Suppressor macrophage (primary cell): ENCODE measurements around the gene CSRNP3.

Experiments
- DNase-seq, 4 experiments: peaks; one replicate each; pipeline ENCODE4 v3.0.0-alpha.2; 2020 to 2022

Gene CSRNP3

GRCh38 chr2:165472922-165473321, 3.4 kb downstream of the CSRNP3 start:
- no peak for DNase-seq

- no peak for DNase-seq
Measured at GRCh38 chr2:165474619-165475276, 5.2 kb downstream of the CSRNP3 start.

- DNase-seq, result no peak
Measured at GRCh38 chr2:165475277-165476004, 5.9 kb downstream of the CSRNP3 start.

- no peak for DNase-seq
Measured at GRCh38 chr2:165479856-165480255, 10.4 kb downstream of the CSRNP3 start.

- no peak for DNase-seq
Measured at GRCh38 chr2:165494573-165494972, 25.1 kb downstream of the CSRNP3 start.

GRCh38 chr2:165497659-165498317, 28.3 kb downstream of the CSRNP3 start:
- no peak for DNase-seq

DNA sequence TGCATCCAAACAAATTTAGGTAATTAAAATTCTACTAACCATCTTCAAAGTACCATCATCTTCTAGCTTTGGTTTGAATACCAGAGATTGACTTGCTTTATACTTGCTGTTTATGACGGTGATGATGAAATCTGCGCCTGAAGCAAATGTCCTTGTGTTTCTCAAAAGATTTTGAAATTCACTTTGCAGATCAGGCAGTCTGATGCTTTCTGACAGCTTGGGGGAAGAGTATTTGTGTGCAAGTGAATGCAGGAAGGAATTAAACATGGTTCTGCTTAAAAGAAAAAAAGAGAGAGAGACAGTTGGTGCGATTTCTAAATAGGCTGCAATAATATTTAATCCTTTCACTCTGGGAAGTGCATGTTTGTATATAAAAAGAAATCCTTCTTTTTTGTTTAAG, 29.6 kb downstream of the CSRNP3 start:
- no peak for DNase-seq

DNA sequence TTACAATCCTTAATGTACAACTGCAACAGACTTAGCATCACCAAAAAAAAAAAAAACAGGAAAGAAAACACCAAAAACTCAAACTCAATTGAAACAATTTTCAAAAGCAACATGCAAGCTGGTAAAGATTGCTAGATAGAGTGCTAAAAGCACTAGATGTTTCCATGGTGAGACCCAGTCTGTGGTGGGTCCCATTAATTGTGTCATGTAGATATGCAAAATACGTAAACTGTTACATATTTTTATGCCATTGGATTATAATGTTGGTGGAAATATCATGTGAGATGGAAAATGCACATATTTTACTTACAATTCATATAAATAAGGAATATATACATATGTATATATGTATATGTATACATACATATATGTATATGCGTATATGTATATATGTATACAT, 30.5 kb downstream of the CSRNP3 start:
- no peak for DNase-seq

GRCh38 chr2:165500816-165501215, 31.3 kb downstream of the CSRNP3 start:
- no peak for DNase-seq

- no peak for DNase-seq
Measured at GRCh38 chr2:165505514-165505913, 36.0 kb downstream of the CSRNP3 start.

- no peak for DNase-seq
Measured at GRCh38 chr2:165508927-165509326, 39.4 kb downstream of the CSRNP3 start.

DNA sequence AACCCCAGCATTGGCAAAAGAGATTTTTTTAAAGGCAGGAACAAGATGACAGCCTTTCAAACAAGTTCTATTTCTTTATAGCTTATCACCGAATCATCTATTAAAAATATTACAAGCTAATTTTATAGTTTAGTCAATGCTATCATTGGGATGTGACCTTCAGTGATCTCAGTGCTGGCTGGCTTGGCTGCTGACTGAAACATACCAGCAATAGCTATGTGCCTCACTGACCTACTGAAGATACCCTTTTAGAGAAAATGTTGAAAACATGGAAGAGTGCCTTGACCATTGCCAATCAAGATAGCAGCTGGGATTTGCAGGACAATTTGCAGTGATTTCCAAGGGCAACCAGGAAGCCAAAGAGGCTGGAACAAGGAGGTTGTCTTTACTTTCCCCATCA, 44.0 kb downstream of the CSRNP3 start:
- no peak for DNase-seq

GRCh38 chr2:165518611-165519010, 49.1 kb downstream of the CSRNP3 start:
- no peak for DNase-seq

DNA sequence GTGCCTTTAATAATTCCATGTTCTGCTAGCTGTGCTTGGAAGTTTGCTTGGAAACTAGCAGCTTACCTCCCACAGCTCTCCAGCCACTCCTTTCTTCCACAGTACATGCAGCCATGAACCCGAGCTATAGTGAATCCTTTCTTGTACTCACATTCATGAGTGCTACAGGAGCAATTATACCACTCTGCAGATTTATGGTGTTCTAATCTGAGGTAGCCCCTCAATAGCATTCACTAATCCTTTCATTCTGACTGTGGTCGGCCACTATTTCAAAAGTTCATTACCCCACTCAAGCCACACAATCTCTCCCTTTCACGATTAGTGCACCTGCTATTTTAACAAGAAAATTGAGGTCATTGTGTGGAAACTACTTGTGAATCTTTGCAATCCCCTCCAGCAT, 53.2 kb downstream of the CSRNP3 start:
- no peak for DNase-seq

GRCh38 chr2:165524720-165525119, 55.2 kb downstream of the CSRNP3 start:
- DNase-seq, result no peak

DNA sequence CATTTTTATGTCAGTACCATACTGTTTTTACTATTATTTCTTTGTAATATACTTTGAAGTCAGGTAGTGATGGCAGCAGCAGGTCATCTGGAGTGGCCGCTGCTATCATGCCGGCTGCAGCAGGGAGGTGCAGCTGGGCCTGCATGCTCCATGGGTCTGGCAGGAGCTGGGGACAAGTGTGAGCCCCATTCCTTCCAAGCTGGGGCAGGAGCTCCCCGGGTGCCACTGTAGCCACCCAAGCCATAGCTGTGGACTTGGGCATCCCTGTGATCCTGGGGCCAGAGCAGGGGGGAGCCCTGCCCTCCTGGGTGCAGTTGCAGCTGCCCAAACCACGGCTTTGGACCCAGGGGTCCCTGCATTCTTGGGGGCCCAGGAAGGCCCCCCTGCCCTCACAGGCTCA, 59.2 kb downstream of the CSRNP3 start:
- no peak for DNase-seq

- DNase-seq, result no peak
Measured at GRCh38 chr2:165529130-165529529, 59.6 kb downstream of the CSRNP3 start.

GRCh38 chr2:165533331-165533730, 63.8 kb downstream of the CSRNP3 start:
- no peak for DNase-seq

- no peak for DNase-seq
Measured at GRCh38 chr2:165535471-165535870, 66.0 kb downstream of the CSRNP3 start.

DNA sequence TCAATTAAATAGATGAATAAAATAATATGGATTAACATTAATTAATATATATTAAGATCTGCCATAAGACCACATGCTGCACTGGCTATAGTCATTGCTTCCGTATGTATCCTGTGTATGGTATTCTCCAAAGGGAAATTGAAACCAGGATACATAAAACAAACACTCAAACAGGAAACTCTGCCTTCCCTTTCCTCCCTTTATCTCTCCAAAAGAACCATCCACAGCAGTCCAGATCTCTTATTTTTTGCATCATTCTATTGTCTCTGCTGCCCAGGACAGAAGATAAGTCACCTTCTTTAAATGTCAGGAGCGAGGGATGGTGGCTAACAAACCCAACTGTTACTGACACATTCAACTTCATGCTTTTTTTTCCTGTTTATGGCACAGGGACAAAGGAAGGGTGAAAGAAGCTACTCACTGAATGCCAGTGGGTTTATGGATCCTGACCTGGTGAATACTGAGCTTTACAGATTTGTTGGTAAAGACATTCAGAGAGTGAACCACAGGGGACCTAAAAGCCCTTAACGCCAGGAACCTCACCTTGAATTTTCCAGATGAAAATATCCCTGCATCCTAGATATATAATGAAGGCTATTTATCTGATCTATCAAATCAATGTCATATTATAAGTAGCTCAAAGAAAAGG, 67.5 kb downstream of the CSRNP3 start:
- DNase-seq, result no peak

DNA sequence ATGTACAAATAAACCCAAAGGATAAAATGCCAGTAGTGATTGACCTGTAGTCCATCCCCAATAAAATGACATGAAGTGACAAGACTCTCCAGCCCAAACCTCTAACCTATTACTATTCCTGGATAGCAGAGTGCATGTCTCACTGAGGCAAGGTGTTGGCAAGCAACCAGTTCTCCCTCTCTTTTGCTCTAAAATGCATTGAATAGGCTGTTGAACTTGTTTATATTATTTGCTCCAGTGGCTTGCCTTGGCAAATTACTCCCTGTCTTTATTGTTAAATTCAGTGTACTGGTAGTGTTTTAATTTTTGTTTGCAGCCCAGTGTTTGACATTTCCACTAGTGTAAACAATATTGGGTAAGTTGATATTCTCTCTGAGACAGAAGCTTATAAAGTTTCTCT, 70.5 kb downstream of the CSRNP3 start:
- no peak for DNase-seq

DNA sequence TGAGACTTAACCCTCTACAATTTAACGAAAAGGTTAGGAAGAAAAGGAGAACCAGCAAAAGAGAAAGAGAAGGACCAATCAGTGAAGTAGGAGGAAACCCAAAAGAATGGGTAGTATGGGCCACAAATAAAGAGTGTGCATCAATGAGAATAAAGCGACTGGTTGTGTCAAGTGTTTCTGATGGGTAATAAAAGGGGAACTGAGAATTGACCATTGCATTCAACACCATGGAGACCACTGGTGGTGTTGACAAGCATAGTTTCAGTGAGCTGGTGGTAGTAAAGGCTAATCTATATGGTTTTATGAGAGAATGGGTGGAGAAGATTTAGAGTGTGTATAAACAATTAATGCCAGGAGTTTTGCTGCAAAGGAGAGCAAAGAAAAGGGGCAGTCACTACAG, 75.4 kb downstream of the CSRNP3 start:
- no peak for DNase-seq

GRCh38 chr2:165547900-165548299, 78.4 kb downstream of the CSRNP3 start:
- DNase-seq, result no peak

DNA sequence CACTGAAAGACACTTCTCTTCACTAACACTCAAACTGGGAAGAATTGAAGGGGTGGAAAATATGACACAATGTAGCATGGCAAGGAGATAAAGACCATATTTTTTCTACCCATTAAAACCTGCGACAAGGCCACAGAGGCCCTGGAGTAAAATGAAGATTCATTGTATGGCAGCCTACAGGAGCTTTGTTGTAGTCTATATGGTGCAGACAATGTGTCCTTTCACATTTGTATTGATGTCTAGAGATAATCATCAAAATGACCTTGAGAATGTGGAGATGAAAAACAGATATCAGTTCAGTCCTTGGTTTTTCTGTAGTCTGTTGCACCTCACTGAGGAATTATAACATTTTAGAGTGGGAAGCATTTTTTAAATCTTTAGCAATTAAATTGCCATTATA, 80.1 kb downstream of the CSRNP3 start:
- DNase-seq, result no peak
